NCI-H2196 treated with DMSO at 0.1 percent for 48 hours (cell line): Measurements from ENCODE around the gene CDH13.

ENCODE experiments used
- DNase-seq: peaks from one replicate; lab custom pipeline; 2025; ENCODE audit not compliant: unreplicated experiment; lab: John Stamatoyannopoulos, UW

CDH13 gene

DNA sequence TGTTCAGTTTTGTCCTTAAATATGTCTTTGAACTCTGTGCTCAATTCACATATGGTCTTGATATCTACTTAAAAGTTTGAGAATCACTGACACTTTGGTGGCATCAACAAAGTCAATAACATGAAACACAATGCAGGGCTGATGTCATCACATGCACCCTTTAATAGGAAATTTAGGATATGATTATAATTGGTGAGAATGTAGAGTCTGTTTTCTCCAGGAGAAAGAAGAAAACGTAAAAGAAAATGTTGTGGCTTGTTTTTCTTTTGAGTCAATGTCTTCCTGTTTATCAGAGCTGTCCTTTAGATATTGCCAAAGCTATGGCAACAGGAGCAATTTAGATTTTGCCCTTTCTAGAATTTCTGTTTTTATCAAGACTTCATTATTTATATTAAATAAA is 396.9 kb downstream of the CDH13 start:
- DNase-seq, result no peak

GRCh38 chr16:83027973-83028372 is 401.2 kb downstream of the CDH13 start:
- no peak for DNase-seq

DNA sequence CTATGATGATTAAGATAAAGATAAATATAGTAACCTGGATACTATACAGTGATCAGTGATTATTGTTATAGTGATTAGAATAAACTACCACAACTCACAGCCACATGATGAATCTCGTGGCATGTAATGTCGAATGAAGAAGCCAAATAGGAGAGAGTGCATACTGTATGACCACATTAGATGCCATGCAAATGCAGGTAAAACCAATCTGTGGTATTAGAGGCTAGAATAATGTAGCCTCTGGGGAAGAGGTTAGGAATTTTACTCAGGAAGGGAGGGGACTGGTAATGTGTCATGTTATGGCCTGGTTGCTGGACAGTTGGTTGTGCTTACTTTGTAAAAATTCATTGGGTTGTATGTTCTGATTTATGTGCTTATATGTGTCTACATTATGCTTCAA is 402.7 kb downstream of the CDH13 start:
- no peak for DNase-seq

GRCh38 chr16:83031524-83031923 is 404.8 kb downstream of the CDH13 start:
- DNase-seq, result no peak

- DNase-seq, result no peak
These were observed 410.3 kb downstream of the CDH13 start for GRCh38 chr16:83037102-83037501.

GRCh38 chr16:83037884-83038283 is 411.1 kb downstream of the CDH13 start:
- no peak for DNase-seq

DNA sequence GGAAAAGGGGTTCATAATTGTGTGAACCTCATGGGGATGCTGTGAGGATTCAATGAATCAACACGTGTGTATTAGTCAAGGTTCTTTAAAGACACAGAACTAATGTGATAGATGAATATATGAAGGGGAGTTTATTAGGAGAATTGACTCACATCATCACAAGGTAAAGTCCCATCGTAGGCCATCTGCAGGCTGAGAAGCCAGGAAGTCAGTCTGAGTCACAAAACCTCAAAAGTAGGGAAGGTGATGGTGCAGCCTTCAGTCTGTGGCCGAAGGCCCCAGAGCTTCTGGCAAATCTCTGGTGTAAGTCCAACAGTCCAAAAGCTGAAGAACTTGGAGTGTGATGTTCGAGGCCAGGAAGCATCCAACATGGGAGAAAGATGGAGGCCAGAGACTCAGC is 413.4 kb downstream of the CDH13 start:
- DNase-seq, result no peak

DNA sequence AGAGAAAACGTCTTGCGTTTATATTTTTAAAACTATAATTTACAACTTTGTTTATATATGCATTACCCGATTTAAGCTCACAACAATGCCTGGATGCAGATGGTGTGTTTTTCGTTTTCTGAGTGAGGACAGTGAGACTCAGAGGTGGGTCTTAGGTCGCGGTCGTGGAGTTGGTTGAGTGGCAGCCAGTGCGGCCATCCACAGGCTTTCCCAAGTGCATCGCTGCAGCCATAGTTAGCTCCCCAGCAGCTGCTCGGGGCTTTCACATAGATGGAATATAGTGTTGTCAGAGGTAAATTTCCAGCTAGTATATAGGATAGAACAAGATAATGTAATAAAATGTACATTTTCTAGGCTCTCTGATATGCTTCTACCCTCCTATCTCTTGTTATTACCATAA is 417.8 kb downstream of the CDH13 start:
- DNase-seq, result no peak

GRCh38 chr16:83045790-83046189 is 419.0 kb downstream of the CDH13 start:
- no peak for DNase-seq

GRCh38 chr16:83046664-83047063 is 419.9 kb downstream of the CDH13 start:
- no peak for DNase-seq

- no peak for DNase-seq
These were observed 424.7 kb downstream of the CDH13 start for GRCh38 chr16:83051451-83051850.

GRCh38 chr16:83054283-83054682 is 427.5 kb downstream of the CDH13 start:
- DNase-seq, result no peak

GRCh38 chr16:83058376-83058775 is 431.6 kb downstream of the CDH13 start:
- DNase-seq, result no peak

DNA sequence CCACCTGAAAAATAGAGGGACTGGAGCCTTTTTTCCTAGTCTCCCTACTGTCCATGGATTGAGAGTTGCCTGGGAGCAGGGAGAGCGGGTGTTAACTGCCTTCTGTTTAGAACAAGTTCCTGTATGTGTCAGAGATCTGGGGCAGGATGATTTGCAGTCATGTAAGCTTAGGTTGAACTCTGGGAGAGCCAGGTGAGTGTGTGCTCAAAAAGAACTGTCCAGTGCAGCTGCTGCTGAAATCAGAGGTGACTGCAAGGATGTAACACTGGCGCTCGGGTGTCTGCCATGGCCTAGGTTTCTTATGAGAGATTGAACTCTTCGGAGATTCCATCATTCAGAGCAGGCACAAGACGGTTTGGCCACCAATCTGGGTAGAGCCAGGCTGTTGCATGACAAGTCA is 432.5 kb downstream of the CDH13 start:
- DNase-seq, result no peak

GRCh38 chr16:83066011-83066410 is 439.2 kb downstream of the CDH13 start:
- no peak for DNase-seq

DNA sequence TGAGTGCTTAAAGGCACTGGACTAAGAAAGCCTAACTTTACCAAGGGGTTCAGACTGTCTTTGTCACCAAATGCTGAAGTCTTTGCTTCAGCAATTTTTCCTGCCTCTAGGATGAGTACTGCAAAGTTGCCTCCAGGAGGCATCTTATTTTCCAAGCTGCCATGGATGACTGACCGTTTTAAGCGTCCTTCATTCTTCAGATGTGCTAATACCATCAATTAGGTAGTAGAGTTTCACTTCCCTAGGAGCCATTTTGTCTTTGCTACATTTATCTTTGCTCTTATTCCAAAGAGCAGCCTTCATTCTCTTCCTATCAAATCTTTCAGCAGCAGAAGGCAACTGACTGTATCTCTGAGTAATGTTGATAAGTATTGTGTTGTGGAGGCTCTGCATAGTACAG is 440.1 kb downstream of the CDH13 start:
- no peak for DNase-seq

- DNase-seq, result no peak
These were observed 441.9 kb downstream of the CDH13 start for GRCh38 chr16:83068686-83069085.

DNA sequence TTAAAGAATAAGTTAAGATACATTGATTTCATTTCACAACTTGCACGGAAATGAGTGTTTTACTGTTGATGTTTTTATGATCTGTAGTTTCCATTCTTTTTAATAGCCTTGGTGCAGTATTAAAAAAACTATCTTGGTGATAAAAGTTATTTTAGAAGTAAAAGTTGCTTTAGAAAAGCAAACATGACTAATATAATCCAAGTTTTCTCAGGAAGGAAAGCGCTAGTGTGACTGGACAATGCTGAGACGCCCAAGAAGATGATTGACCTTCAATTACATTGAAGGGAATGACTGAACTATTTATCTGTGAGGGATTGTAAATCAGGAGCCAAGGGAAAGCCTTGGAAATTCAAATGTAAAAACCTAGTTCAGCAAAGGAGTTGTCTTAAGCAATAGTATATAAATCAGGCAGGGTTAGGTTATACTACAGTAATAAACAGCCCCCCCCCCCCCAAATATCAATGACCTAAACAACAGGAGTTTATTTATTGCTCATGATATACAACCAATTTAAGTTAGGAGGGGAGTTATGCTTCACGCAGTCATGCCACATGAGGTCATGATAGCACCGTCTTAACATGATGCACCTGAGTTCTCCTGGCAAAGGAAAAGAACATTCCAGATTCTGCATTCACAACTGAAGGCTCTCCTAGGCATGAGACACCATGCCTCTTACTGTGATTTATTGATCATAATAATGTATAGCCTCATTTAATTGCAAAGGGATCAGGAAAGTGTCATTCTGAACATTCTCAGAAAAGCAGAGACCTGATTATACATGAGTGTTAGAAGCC is 443.8 kb downstream of the CDH13 start:
- DNase-seq, result no peak

DNA sequence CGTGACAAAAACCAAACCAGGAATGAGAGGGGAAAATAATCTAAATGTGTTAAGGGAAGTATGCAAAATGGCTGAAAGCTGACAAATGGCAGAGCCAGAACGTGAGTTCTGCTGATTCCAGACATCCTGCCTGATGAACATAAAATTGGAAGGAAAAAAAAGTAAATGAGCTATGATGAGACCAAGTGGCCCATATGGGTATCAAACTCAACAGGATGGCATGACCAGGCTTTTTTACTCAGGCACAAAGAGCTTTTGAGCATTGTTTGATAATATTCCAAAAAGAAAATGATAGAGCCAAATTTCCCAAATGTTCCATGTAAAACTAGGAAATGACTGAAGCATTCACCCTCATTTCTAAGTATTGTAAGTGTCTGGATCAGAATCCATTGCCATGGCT is 449.2 kb downstream of the CDH13 start:
- DNase-seq, result no peak

DNA sequence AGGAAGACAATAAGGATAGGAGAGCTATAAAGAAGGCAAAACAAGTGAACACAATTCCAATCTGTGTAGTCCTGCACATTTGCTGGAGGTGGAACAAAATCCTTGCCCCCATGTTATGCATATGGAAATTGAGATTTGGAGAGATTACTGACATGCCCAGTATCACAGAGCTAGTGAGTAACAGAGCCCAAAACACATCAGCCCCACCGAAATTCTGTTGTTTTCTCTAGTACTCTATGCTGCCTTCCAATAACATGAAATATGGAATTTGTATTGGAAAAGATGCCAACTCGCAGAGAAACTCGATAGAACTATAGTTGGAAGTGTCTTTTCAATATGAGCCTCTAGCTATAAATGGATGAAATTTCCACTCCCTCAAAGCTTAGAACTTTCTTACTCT is 456.6 kb downstream of the CDH13 start:
- no peak for DNase-seq

GRCh38 chr16:83085660-83086059 is 458.9 kb downstream of the CDH13 start:
- no peak for DNase-seq

- no peak for DNase-seq
These were observed 469.3 kb downstream of the CDH13 start for GRCh38 chr16:83095941-83096692.

DNA sequence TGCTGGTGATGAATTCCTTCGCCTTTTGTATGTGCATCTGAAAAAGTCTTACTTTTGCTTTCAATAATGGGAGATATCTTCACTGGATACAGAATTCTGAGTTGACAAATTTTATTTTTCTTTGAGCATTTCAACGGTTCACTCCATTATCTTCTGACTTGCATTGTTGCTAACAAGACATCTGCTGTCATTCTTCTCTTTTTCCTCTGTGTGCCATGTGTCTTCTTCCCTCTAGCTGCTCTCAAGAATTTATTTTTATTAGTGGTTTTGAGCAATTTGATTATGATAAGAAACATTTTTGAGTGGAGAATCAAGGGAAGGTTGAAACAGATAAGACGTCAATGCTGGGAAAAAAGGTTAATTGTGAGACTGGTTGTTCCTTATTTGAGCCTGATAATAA is 471.8 kb downstream of the CDH13 start:
- no peak for DNase-seq
